Jurkat, Clone E6-1 (cell line): ENCODE results near the gene ATP10D.
"Not testable (repeated sequence)": the region's sequence is repeated elsewhere in the genome, so short reads cannot be mapped to it uniquely, and the experiment has no call there.

Source experiments
- DNase-seq: peaks from one replicate; pipeline ENCODE4 v3.0.0-alpha.2; 2011; ENCODE audit warnings: low read depth, low spot score
- H3K4me3 ChIP-seq: 2 replicates; pipeline ENCODE4 v1.5.1; 2011; ENCODE audit warnings: mild to moderate bottlenecking, low read length, control low read depth, moderate library complexity

The ATP10D gene

GRCh38 chr4:47531241-47531953 is 46.3 kb downstream of the ATP10D start:
- H3K4me3 ChIP-seq = peak overlapping the region; percentile 14
- DNase-seq = peak; percentile 93

GRCh38 chr4:47531954-47532321 is 46.9 kb downstream of the ATP10D start:
- no peak for DNase-seq
- H3K4me3 ChIP-seq = peak overlapping the region; percentile 14

GRCh38 chr4:47532658-47533057 is 47.6 kb downstream of the ATP10D start:
- DNase-seq = no peak
- no peak overlapping the region for H3K4me3 ChIP-seq

GRCh38 chr4:47533689-47534347 is 48.7 kb downstream of the ATP10D start:
- no peak for DNase-seq
- H3K4me3 ChIP-seq = no peak overlapping the region

- no peak overlapping the region for H3K4me3 ChIP-seq
- DNase-seq = no peak
These were observed 49.7 kb downstream of the ATP10D start for GRCh38 chr4:47534772-47535171.

- no peak for DNase-seq
These were observed 50.6 kb downstream of the ATP10D start for GRCh38 chr4:47535567-47536147.

GRCh38 chr4:47536966-47537365 is 51.9 kb downstream of the ATP10D start:
- H3K4me3 ChIP-seq = no peak overlapping the region
- no peak for DNase-seq

More at GRCh38 chr4:47535567-47536147, 50.6 kb downstream of the ATP10D start:
- H3K4me3 ChIP-seq = no peak overlapping the region

- no peak for DNase-seq
- no peak overlapping the region for H3K4me3 ChIP-seq
These were observed 53.2 kb downstream of the ATP10D start for GRCh38 chr4:47538111-47538824.

- DNase-seq = no peak
- no peak overlapping the region for H3K4me3 ChIP-seq
These were observed 53.7 kb downstream of the ATP10D start for GRCh38 chr4:47538825-47539154.

- DNase-seq, H3K4me3 ChIP-seq: not testable (repeated sequence)
These were observed 57.6 kb downstream of the ATP10D start for GRCh38 chr4:47542640-47543039.

GRCh38 chr4:47543331-47543730 is 58.3 kb downstream of the ATP10D start:
- no peak overlapping the region for H3K4me3 ChIP-seq
- DNase-seq = no peak

GRCh38 chr4:47550357-47550756 is 65.3 kb downstream of the ATP10D start:
- H3K4me3 ChIP-seq, DNase-seq: not testable (repeated sequence)

GRCh38 chr4:47550899-47551548 is 65.9 kb downstream of the ATP10D start:
- no peak overlapping the region for H3K4me3 ChIP-seq
- DNase-seq = no peak

- no peak for DNase-seq
- no peak overlapping the region for H3K4me3 ChIP-seq
These were observed 66.6 kb downstream of the ATP10D start for GRCh38 chr4:47551682-47552081.

- DNase-seq = no peak
- no peak overlapping the region for H3K4me3 ChIP-seq
These were observed 68.5 kb downstream of the ATP10D start for GRCh38 chr4:47553329-47554125.

GRCh38 chr4:47555920-47556319 is 70.8 kb downstream of the ATP10D start:
- not testable (repeated sequence) for DNase-seq, H3K4me3 ChIP-seq

GRCh38 chr4:47557255-47557654 is 72.2 kb downstream of the ATP10D start:
- no peak for DNase-seq
- no peak overlapping the region for H3K4me3 ChIP-seq

- no peak overlapping the region for H3K4me3 ChIP-seq
- DNase-seq = no peak
These were observed 75.6 kb downstream of the ATP10D start for GRCh38 chr4:47560682-47561081.

GRCh38 chr4:47561331-47561730 is 76.3 kb downstream of the ATP10D start:
- no peak for DNase-seq
- H3K4me3 ChIP-seq = no peak overlapping the region
